Inflammatory macrophage treated with lipopolysaccharide for 4 hours (primary cell): ENCODE measurements around the gene ISG20L2.

Source experiments
- DNase-seq: peaks from one replicate; pipeline ENCODE4 v3.0.0-alpha.2; 2020

ISG20L2 gene

DNA sequence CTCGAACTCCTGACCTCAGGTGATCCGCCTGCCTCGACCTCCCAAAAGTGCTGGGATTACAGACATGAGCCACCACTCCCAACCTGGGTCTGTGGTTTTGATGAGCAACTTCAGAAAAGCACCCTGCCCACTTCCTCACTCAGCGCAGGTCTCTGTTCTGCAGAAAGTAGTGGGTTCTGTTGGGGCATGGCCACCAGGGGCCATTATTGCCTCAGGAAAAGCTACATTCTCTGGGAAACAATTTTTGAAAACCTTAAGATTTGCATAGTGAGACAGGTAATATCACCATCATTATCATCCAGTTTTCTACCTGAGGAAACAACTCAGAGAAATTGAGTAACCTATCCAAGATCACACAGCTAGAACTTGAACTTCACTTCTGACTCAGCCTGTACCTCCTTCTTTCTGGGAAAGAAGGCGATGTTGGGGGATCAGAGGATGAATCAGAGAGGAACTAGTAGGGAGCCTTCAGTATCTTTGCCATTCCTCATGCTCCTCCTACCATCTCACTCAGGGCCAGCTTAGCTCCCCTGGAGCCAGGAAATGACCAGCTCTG lies 44.3 kb downstream of the ISG20L2 start:
- no peak for DNase-seq

- no peak for DNase-seq
These were observed 46.2 kb downstream of the ISG20L2 start for GRCh38 chr1:156682166-156682890.

DNA sequence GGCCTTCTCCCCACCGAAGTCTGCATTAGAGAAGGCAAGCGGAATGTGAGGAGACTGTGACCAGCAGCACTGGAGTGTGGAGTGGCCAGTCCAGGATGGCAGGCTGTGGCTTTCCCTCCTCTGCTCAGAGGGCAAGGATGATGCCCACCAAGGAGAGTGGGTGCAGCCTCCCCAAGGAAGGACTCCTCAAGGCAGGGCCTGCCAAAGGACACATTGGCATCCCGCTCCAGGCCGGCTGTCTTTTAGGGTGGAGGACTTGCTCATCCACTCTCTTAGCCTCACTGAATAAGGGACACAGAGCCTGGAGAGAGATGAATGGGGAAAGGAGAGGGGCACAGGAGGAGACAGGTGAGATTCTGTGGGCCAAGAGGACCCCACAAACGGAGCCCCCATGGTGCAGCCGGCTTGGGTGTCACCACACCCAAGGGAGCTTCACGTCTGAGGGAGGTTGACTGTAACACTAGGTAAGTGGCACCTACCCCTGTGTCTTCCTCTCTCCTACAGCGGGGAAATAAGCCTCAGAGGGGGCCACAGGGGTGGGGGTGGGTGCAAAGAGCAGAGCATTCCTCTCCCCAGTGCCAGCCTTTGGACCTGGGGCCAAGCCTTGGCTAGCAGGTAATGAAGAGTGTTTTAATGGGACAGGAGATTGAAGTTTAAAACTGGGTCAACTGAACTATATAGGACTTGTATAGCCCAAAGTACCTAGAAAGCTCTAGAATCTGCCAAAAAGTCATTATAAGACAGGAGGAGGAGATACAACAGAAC lies 47.2 kb downstream of the ISG20L2 start:
- no peak for DNase-seq

GRCh38 chr1:156680056-156680455 lies 48.5 kb downstream of the ISG20L2 start:
- DNase-seq, result no peak

GRCh38 chr1:156677616-156678596 lies 50.7 kb downstream of the ISG20L2 start:
- DNase-seq, result peak; percentile 47

DNA sequence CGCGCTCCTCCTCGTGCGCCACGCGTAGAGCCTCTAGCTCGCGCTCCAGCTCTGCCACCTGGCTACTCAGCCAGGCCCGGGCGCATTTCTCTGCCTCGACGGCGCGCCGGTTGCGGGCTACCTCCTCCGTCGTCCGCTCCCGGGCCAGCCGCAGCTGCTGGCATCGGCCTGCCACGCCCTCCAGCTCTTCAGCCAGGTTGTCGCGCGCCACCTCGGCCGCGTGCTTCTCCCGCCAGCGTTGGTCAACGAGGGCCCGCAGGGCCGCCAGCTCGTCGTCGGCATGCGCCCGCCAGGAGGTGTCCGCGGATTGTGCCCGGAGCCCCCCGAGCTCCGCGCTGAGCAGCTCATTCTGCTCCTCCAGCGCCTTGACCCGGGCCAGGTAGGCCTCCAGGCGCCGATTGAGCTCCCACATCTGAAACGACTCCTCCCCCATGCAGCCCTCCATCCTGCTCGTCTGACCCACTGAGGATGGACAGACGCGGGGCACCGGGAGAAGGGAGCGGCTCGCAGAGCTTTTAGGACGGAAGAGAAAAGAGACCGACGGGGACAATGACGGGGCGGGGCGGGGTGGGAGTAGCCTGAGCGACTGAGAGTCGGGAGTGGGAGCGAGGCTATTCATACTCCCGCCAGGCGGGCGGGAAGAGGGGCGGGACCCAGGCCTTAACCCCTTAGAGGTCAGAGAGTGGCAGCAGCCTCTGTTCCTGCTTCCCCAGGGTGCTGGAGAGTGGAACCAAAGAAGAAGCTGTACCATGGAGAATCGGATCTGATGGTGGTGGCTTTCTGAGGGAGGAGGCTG lies 51.5 kb downstream of the ISG20L2 start, which contains the start of gene NES:
Gene NES, minus strand, starts transcription at position 588 of the 796 bp plus-strand sequence. Its CDS starts 143 bp downstream, at position 445.
- DNase-seq, result peak; percentile 14

- no peak for DNase-seq
These were observed 52.3 kb downstream of the ISG20L2 start for GRCh38 chr1:156676114-156676819.

DNA sequence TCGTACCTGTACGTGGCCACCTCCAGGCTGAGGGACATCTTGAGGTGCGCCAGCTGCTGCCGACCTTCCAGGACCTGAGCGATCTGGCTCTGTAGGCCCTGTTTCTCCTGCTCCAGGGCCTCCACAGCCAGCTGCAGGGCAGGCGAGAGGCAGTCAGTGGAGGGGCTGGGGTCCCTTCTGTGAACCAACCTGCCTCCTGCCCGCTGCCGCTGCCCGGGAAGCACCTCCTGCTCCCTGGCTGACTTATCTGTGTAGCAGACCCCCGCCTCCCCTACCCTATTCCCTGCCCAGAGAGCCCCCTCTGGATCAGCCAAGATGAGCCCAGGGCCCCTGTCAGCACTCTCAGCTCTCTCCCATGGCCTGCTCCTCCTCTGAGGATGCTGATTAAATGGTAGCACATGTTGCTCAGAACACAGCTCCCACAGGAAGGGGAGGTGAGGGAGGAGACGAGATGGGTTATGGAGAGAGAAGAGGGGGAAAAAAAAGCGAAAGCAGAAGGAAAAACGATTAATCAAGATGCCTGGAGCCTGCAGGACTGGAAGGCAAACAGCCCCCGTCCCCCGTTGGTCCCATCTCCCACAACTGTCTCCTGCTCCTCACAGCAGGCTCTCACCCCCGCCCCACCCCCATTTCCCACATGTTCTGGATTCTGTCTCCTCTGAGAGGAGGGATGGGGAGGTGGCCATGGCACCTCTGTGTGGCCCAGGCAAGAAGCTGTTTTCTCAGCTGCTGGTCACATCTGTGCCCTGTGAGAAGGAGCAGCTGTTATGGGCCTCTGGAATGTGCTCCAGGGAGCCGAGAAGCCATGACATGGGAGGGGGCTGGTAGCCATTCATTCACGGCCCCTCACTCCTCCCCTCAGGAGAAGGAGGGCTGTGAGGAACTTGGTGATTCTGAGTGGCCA lies 53.1 kb downstream of the ISG20L2 start:
- DNase-seq, result no peak

DNA sequence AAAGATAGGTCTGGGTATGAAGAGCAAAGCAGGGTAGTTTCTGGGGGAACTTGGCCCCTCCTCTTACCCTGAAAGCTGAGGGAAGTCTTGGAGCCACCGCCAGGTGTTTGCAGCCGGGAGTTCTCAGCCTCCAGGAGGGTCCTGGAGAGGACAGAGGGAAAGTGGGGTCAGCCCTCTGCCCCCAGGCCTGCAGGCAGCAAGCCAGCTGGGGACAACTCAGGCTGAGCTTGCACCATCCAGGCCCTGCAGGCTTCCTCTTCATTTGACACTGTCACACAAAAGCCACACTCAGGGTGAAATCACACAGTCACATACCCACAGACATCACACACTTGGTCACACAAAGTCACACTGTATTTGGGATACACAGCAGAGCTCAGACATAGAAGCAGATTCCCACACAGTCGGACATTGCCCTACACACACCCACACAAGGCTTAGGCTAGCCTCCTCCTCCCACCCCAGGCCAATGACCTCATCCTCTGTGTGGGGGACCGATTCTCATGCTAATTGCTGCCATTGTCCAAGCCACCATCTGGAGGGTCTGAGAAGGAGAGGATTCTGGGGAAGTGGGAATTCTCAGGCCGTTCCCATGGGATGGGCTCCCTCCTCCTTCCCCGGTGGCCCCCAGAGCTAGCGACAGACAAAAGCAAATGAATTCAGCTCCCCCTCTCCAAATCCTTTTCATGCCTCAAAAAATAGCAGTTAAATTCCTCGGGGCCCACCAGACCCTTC lies 55.0 kb downstream of the ISG20L2 start:
- peak; percentile 45 for DNase-seq
